GM23248 (cell line): ENCODE results near the gene HUS1. TPM values are rescaled to one million over a fixed set of nuclear protein-coding genes. Genes with fewer than 3 reads are reported as not detected.
"Not testable (repeated sequence)": the region's sequence is repeated elsewhere in the genome, so short reads cannot be mapped to it uniquely, and the experiment has no call there.

Source experiments
- DNase-seq: peaks from one replicate; pipeline ENCODE4 v3.0.0-alpha.2; 2015
- H2AFZ ChIP-seq: fragments of 200-600 bp; sonication (generic); 2 replicates; pipeline ENCODE4 v1.6.1; 2016; ENCODE audit warnings: antibody characterized with exemption
- H3F3A ChIP-seq: fragments of 200-600 bp; sonication (generic); 2 replicates; pipeline ENCODE4 v1.6.1; 2016; ENCODE audit warnings: mild to moderate bottlenecking, antibody characterized with exemption, mixed run types; ENCODE audit not compliant: insufficient read depth
- H3K27ac ChIP-seq: fragments of 200-600 bp; sonication (generic); 2 replicates; pipeline ENCODE4 v1.5.1; 2016; ENCODE audit warnings: mild to moderate bottlenecking
- H3K27me3 ChIP-seq: fragments of 200-600 bp; sonication (generic); replicated peaks from 2 replicates; pipeline ENCODE4 v1.6.1; 2016; ENCODE audit warnings: mild to moderate bottlenecking; ENCODE audit not compliant: insufficient read depth
- H3K36me3 ChIP-seq: fragments of 200-600 bp; sonication (generic); 2 replicates; pipeline ENCODE4 v1.6.1; 2016; ENCODE audit warnings: low read depth, mild to moderate bottlenecking
- H3K4me1 ChIP-seq: fragments of 200-600 bp; sonication (generic); 2 replicates; pipeline ENCODE4 v1.6.1; 2016; ENCODE audit warnings: mild to moderate bottlenecking; ENCODE audit not compliant: insufficient read depth
- H3K4me2 ChIP-seq: fragments of 200-600 bp; sonication (generic); one replicate; pipeline ENCODE4 v1.6.1; 2016; ENCODE audit warnings: mild to moderate bottlenecking; ENCODE audit not compliant: unreplicated experiment
- H3K4me3 ChIP-seq: fragments of 200-600 bp; sonication (generic); 2 replicates; pipeline ENCODE4 v1.5.1; 2016; ENCODE audit warnings: mild to moderate bottlenecking
- H3K79me2 ChIP-seq: fragments of 200-600 bp; sonication (generic); 2 replicates; pipeline ENCODE4 v1.6.1; 2016; ENCODE audit warnings: mild to moderate bottlenecking; ENCODE audit not compliant: insufficient read depth
- H3K9ac ChIP-seq: fragments of 200-600 bp; sonication (generic); 2 replicates; pipeline ENCODE4 v1.6.1; 2016; ENCODE audit warnings: mild to moderate bottlenecking
- H3K9me2 ChIP-seq: fragments of 200-600 bp; sonication (generic); 2 replicates; pipeline ENCODE4 v1.6.1; 2016; ENCODE audit warnings: mixed run types, mild to moderate bottlenecking, moderate library complexity; ENCODE audit not compliant: insufficient read depth
- H3K9me3 ChIP-seq: fragments of 200-600 bp; sonication (generic); one replicate; pipeline ENCODE4 v1.6.1; 2017; ENCODE audit warnings: low read depth
- H4K20me1 ChIP-seq: fragments of 200-600 bp; sonication (generic); 2 replicates; pipeline ENCODE4 v1.6.0; 2016; ENCODE audit not compliant: insufficient read depth
- EZH2 ChIP-seq: fragments of 200-600 bp; sonication (generic); IDR thresholded peaks from 2 replicates; pipeline ENCODE4 v1.6.1; 2018; ENCODE audit warnings: antibody characterized with exemption, mild to moderate bottlenecking; ENCODE audit not compliant: insufficient read depth, poor library complexity, severe bottlenecking
- EZH2phosphoT487 ChIP-seq: fragments of 200-600 bp; sonication (generic); IDR thresholded peaks from 2 replicates; pipeline ENCODE4 v1.6.1; 2018; ENCODE audit warnings: antibody characterized with exemption, moderate library complexity, mild to moderate bottlenecking, low read depth; ENCODE audit not compliant: insufficient read depth
- WGBS, 2 experiments: methylation state at CpG; one replicate each; pipeline ENCODE4 v1.1.6; 2015 to 2017; ENCODE audit warnings: low lambda C conversion rate in 2 of 2, low coverage in 1 of 2; ENCODE audit errors: missing lambda C conversion rate in 2 of 2; 5-methylcytosine and 5-hydroxymethylcytosine counted together
- in situ Hi-C: fragments of 300-500 bp; cut with MboI; formaldehyde crosslinking; loops from 2 replicates; pipeline ENCODE4 v1.15.0; 2020
- polyA plus RNA-seq: library from polyadenylated mRNA; unstranded; fragments of >200 nt; fragmentation: Nextera tagmentation; extraction: Ambion mirVana; gene quantifications from 2 replicates; pipeline ENCODE4 v1.2.1, GENCODE V29; 2016
- total RNA-seq: library from RNA; depleted of rRNA; stranded (reverse); fragments of >200 nt; shearing (Covaris generic); gene quantifications from 2 replicates; pipeline ENCODE4 v1.2.3, GENCODE V29; 2014

The HUS1 gene
- total and polyA plus RNA-seq, 2 experiments from 2014 or later, result 23.5 to 25.0 TPM

- H3K27me3 ChIP-seq, result no peaks in the 10 kb centered on the region
- H3K4me3 ChIP-seq, result peak overlapping the region; percentile 75
- H3K9ac ChIP-seq, result peak overlapping the region; percentile 50; the same call in 1 of the 2 replicates
- TF ChIP-seq EZH2phosphoT487, result no peak
- no peak for TF ChIP-seq EZH2
- H3K9me2 ChIP-seq, result no peaks in the 10 kb centered on the region
- H3F3A ChIP-seq, result peaks cover 5% of the 10 kb centered on the region; the same call in 1 of the 2 replicates
- H3K4me2 ChIP-seq, result peak overlapping the region; percentile 86
- H3K9me3 ChIP-seq, result no peaks in the 10 kb centered on the region
- in situ Hi-C loops, result loop anchor here (5.0 kb wide), 1 partner anchor 120 kb away; no protein-coding TSS in a partner anchor
- no peaks in the 10 kb centered on the region for H3K79me2 ChIP-seq
- H3K4me1 ChIP-seq, result peaks cover 6% of the 10 kb centered on the region; the same call in 1 of the 2 replicates
- peak; percentile 14 for DNase-seq
- peak overlapping the region; percentile 23; the same call in 1 of the 2 replicates for H3K27ac ChIP-seq
- H2AFZ ChIP-seq, result peak overlapping the region; percentile 97
- no peaks in the 10 kb centered on the region for H3K36me3 ChIP-seq
- 72 to 82% methylated on average over 3 of the region's 3 CpGs for WGBS, 2 experiments
- no peaks in the 10 kb centered on the region for H4K20me1 ChIP-seq
These were observed 13.0 kb upstream of the HUS1 start for GRCh38 chr7:47992446-47992845.

- peaks cover 6% of the 10 kb centered on the region; the same call in 1 of the 2 replicates for H3K4me1 ChIP-seq
- peak overlapping the region; percentile 86 for H3K4me2 ChIP-seq
- no peaks in the 10 kb centered on the region for H3K79me2 ChIP-seq
- in situ Hi-C loops, result loop anchor here (5.0 kb wide), 1 partner anchor 120 kb away; no protein-coding TSS in a partner anchor
- peak; percentile 84 for DNase-seq
- peak overlapping the region; percentile 75 for H3K4me3 ChIP-seq
- H3K9me3 ChIP-seq, result no peaks in the 10 kb centered on the region
- H3K9ac ChIP-seq, result peak overlapping the region; percentile 50
- no peaks in the 10 kb centered on the region for H4K20me1 ChIP-seq
- H3K27me3 ChIP-seq, result no peaks in the 10 kb centered on the region
- WGBS, 2 experiments, result 2 to 3% methylated on average over 24 to 26 of the region's 26 CpGs
- peak overlapping the region; percentile 97 for H2AFZ ChIP-seq
- peak overlapping the region; percentile 23; the same call in 1 of the 2 replicates for H3K27ac ChIP-seq
- H3K36me3 ChIP-seq, result no peaks in the 10 kb centered on the region
- H3K9me2 ChIP-seq, result no peaks in the 10 kb centered on the region
- TF ChIP-seq EZH2, result no peak
- TF ChIP-seq EZH2phosphoT487, result no peak
- peaks cover 5% of the 10 kb centered on the region; the same call in 1 of the 2 replicates for H3F3A ChIP-seq
These were observed 12.4 kb upstream of the HUS1 start for GRCh38 chr7:47991741-47992311.

GRCh38 chr7:47991270-47991669 lies 11.9 kb upstream of the HUS1 start:
- H3K27ac ChIP-seq, result no peak overlapping the region
- TF ChIP-seq EZH2phosphoT487 (no peak), EZH2 (no peak)
- WGBS, 2 experiments, result 93 to 95% methylated on average over 1 of the region's 1 CpG
- H3K4me3 ChIP-seq, result peak overlapping the region; percentile 75
- peak overlapping the region; percentile 86 for H3K4me2 ChIP-seq
- H3K9ac ChIP-seq, result 0 out of 2 replicates have a peak overlapping the region, but pooled peaks have one; percentile 23
- peaks cover 5% of the 10 kb centered on the region; the same call in 1 of the 2 replicates for H3F3A ChIP-seq
- H2AFZ ChIP-seq, result peak overlapping the region; percentile 97
- no peaks in the 10 kb centered on the region for H3K36me3 ChIP-seq
- in situ Hi-C loops, result loop anchor here (5.0 kb wide), 1 partner anchor 121 kb away; no protein-coding TSS in a partner anchor
- H3K79me2 ChIP-seq, result no peaks in the 10 kb centered on the region
- H3K27me3 ChIP-seq, result no peaks in the 10 kb centered on the region
- peaks cover 6% of the 10 kb centered on the region; the same call in 1 of the 2 replicates for H3K4me1 ChIP-seq
- no peaks in the 10 kb centered on the region for H3K9me2 ChIP-seq
- no peaks in the 10 kb centered on the region for H3K9me3 ChIP-seq
- H4K20me1 ChIP-seq, result no peaks in the 10 kb centered on the region
- DNase-seq, result no peak

- Histone ChIP-seq H3K36me3 (no peaks in the 10 kb centered on the region), H3K27me3 (no peaks in the 10 kb centered on the region), H3K4me2 (no peak overlapping the region), H3K79me2 (no peaks in the 10 kb centered on the region), H3K4me1 (peaks cover 6% of the 10 kb centered on the region; the same call in 1 of the 2 replicates), H3K9ac (no peak overlapping the region), H3K9me3 (no peaks in the 10 kb centered on the region), H4K20me1 (no peaks in the 10 kb centered on the region), H2AFZ (no peak overlapping the region), H3F3A (peaks cover 5% of the 10 kb centered on the region; the same call in 1 of the 2 replicates), H3K27ac (no peak overlapping the region), H3K9me2 (no peaks in the 10 kb centered on the region), H3K4me3 (no peak overlapping the region)
- no peak for DNase-seq
- 97% methylated on average over 5 of the region's 5 CpGs for WGBS, 2 experiments
- in situ Hi-C loops, result loop anchor here (5.0 kb wide), 1 partner anchor 122 kb away; no protein-coding TSS in a partner anchor
- TF ChIP-seq EZH2phosphoT487, result no peak
These were observed 11.2 kb upstream of the HUS1 start for GRCh38 chr7:47990592-47990991.

- H3K4me3 ChIP-seq, H3K9me3 ChIP-seq, DNase-seq, H3K27me3 ChIP-seq, H3K79me2 ChIP-seq, H2AFZ ChIP-seq, H3K9ac ChIP-seq, H3K9me2 ChIP-seq, H4K20me1 ChIP-seq, H3K4me1 ChIP-seq, H3K36me3 ChIP-seq, H3K4me2 ChIP-seq, H3K27ac ChIP-seq, H3F3A ChIP-seq: not testable (repeated sequence)
- in situ Hi-C loops, result loop anchor here (5.0 to 10.0 kb wide), 2 partner anchors 105 to 122 kb away; no protein-coding TSS in a partner anchor
- WGBS, 2 experiments, result 67 to 73% methylated on average over 10 of the region's 10 CpGs
These were observed 10.4 kb upstream of the HUS1 start for GRCh38 chr7:47989607-47990400.
